Mesenchymal stem cell (in vitro differentiated cells and primary cell): Measurements from ENCODE around the gene GAS6.

Experiments
- DNase-seq: peaks from one replicate; pipeline ENCODE4 v3.0.0-alpha.2; 2013
- H2AFZ ChIP-seq: one replicate; pipeline ENCODE4 v1.6.1; 2013; ENCODE audit warnings: low read depth, mild to moderate bottlenecking, control low read depth, inconsistent platforms, low read length, moderate library complexity
- H2AK5ac ChIP-seq: 2 replicates; pipeline ENCODE4 v1.6.1; 2013; ENCODE audit warnings: low read length, moderate library complexity, mild to moderate bottlenecking, inconsistent platforms; ENCODE audit not compliant: severe bottlenecking
- H2BK120ac ChIP-seq: one replicate; pipeline ENCODE4 v1.6.1; 2013; ENCODE audit warnings: low read depth, mild to moderate bottlenecking, inconsistent platforms, low read length, moderate library complexity
- H2BK12ac ChIP-seq, 2 experiments: one replicate each; pipeline ENCODE4 v1.6.1; 2013; ENCODE audit warnings: inconsistent platforms in 2 of 2, low read length in 2 of 2, mild to moderate bottlenecking in 2 of 2, moderate library complexity in 2 of 2, control low read depth in 1 of 2
- H2BK15ac ChIP-seq: one replicate; pipeline ENCODE4 v1.6.1; 2013; ENCODE audit warnings: mild to moderate bottlenecking, low read depth, inconsistent platforms; ENCODE audit not compliant: poor library complexity, severe bottlenecking
- H2BK5ac ChIP-seq: 2 replicates; pipeline ENCODE4 v1.6.1; 2013; ENCODE audit warnings: low read depth, mild to moderate bottlenecking, low read length, control low read depth, inconsistent platforms; ENCODE audit not compliant: poor library complexity, severe bottlenecking
- H3K14ac ChIP-seq, 2 experiments: one replicate each; pipeline ENCODE4 v1.6.1; 2013; ENCODE audit warnings: inconsistent platforms in 2 of 2, low read length in 2 of 2, control low read depth in 1 of 2, mild to moderate bottlenecking in 1 of 2, moderate library complexity in 1 of 2
- H3K18ac ChIP-seq, 2 experiments: one replicate each; pipeline ENCODE4 v1.6.1; 2013; ENCODE audit warnings: inconsistent platforms in 2 of 2, low read length in 2 of 2, control low read depth in 1 of 2, low read depth in 1 of 2, mild to moderate bottlenecking in 1 of 2
- H3K23ac ChIP-seq, 2 experiments: one replicate each; pipeline ENCODE4 v1.6.1; 2013; ENCODE audit warnings: inconsistent platforms in 2 of 2, low read length in 2 of 2, mild to moderate bottlenecking in 2 of 2, moderate library complexity in 2 of 2, control low read depth in 1 of 2
- H3K27ac ChIP-seq: 2 replicates; pipeline ENCODE4 v1.5.1; 2013; ENCODE audit warnings: mild to moderate bottlenecking, moderate library complexity, low read length, control low read depth, inconsistent platforms; ENCODE audit not compliant: poor library complexity, severe bottlenecking
- H3K27me3 ChIP-seq, 2 experiments: 2 replicates each; pipeline versions ENCODE4 v1.6.1 to v1.7.0; 2013; ENCODE audit warnings: low read length in 2 of 2, mild to moderate bottlenecking in 2 of 2, moderate library complexity in 2 of 2, control low read depth in 1 of 2, inconsistent platforms in 1 of 2; ENCODE audit not compliant: control insufficient read depth in 1 of 2, insufficient read depth in 1 of 2
- H3K36me3 ChIP-seq, 2 experiments: 2 replicates each; pipeline versions ENCODE4 v1.6.1 to v1.7.0; 2013; ENCODE audit warnings: low read length in 2 of 2, control low read depth in 1 of 2, inconsistent platforms in 1 of 2, low read depth in 1 of 2, mild to moderate bottlenecking in 1 of 2; ENCODE audit not compliant: insufficient read depth in 2 of 2, control insufficient read depth in 1 of 2
- H3K4ac ChIP-seq, 2 experiments: one replicate each; pipeline ENCODE4 v1.6.1; 2013; ENCODE audit warnings: inconsistent platforms in 2 of 2, low read length in 2 of 2, mild to moderate bottlenecking in 2 of 2, moderate library complexity in 2 of 2, control low read depth in 1 of 2, low read depth in 1 of 2
- H3K4me1 ChIP-seq: 2 replicates; pipeline ENCODE4 v1.6.1; 2013; ENCODE audit warnings: low read depth, low read length, control low read depth; ENCODE audit not compliant: control insufficient read depth, insufficient read depth
- H3K4me2 ChIP-seq: 2 replicates; pipeline ENCODE4 v1.6.1; 2013; ENCODE audit warnings: low read length, mild to moderate bottlenecking, inconsistent platforms; ENCODE audit not compliant: poor library complexity, severe bottlenecking
- H3K4me3 ChIP-seq, 2 experiments: 2 replicates each; pipeline versions ENCODE4 v1.5.1 to v1.7.0; 2013; ENCODE audit warnings: low read length in 2 of 2, mild to moderate bottlenecking in 2 of 2, control low read depth in 1 of 2, low read depth in 1 of 2; ENCODE audit not compliant: insufficient read depth in 1 of 2
- H3K79me1 ChIP-seq: replicated peaks from 2 replicates; pipeline ENCODE4 v1.6.1; 2013; ENCODE audit warnings: mild to moderate bottlenecking, control low read depth, low read length, inconsistent platforms; ENCODE audit not compliant: poor library complexity, severe bottlenecking
- H3K9ac ChIP-seq: 2 replicates; pipeline ENCODE4 v1.7.0; 2013; ENCODE audit warnings: mild to moderate bottlenecking, low read length, moderate library complexity
- H3K9me3 ChIP-seq: 2 replicates; pipeline ENCODE4 v1.7.0; 2013; ENCODE audit warnings: mild to moderate bottlenecking, low read length; ENCODE audit not compliant: control insufficient read depth
- H4K8ac ChIP-seq: one replicate; pipeline ENCODE4 v1.6.1; 2013; ENCODE audit warnings: inconsistent platforms, mild to moderate bottlenecking, low read length, moderate library complexity
- H4K91ac ChIP-seq: one replicate; pipeline ENCODE4 v1.6.1; 2013; ENCODE audit warnings: mild to moderate bottlenecking, low read length, inconsistent platforms
- WGBS: methylation state at CpG from one replicate; pipeline ENCODE4 v1.1.7; 2013; ENCODE audit warnings: mixed read lengths; 5-methylcytosine and 5-hydroxymethylcytosine counted together

Gene GAS6

GRCh38 chr13:113801289-113801961 is 62.5 kb downstream of the GAS6 start:
- Histone ChIP-seq H3K27me3 (peaks cover 0 to 12% of the 10 kb centered on the region in 2 experiments), H2AFZ (no peak overlapping the region), H3K23ac (no peak overlapping the region)

GRCh38 chr13:113800576-113800926 is 63.3 kb downstream of the GAS6 start:
- H2BK120ac ChIP-seq = no peak overlapping the region
- H3K23ac ChIP-seq = no peak overlapping the region
- WGBS = 93% methylated on average over 10 of the region's 10 CpGs
- H3K4me3 ChIP-seq = no peak overlapping the region
- H2BK5ac ChIP-seq = no peak overlapping the region
- no peak overlapping the region for H3K9ac ChIP-seq
- H3K14ac ChIP-seq = no peak overlapping the region
- H2AK5ac ChIP-seq = no peak overlapping the region
- H3K4me1 ChIP-seq = peaks cover 27% of the 10 kb centered on the region
- H4K91ac ChIP-seq = no peak overlapping the region
- no peaks in the 10 kb centered on the region for H3K9me3 ChIP-seq
- H2BK12ac ChIP-seq = peak overlapping the region in 1 of 2 experiments; percentile 7
- no peak overlapping the region for H3K18ac ChIP-seq
- no peak overlapping the region for H2AFZ ChIP-seq
- no peak overlapping the region for H3K4ac ChIP-seq
- DNase-seq = no peak
- peaks cover 0 to 5% of the 10 kb centered on the region in 2 experiments for H3K36me3 ChIP-seq
- H4K8ac ChIP-seq = no peak overlapping the region
- peaks cover 0 to 8% of the 10 kb centered on the region in 2 experiments for H3K27me3 ChIP-seq
- H3K79me1 ChIP-seq = no peaks in the 10 kb centered on the region
- peak overlapping the region; percentile 64 for H2BK15ac ChIP-seq
- H3K4me2 ChIP-seq = no peak overlapping the region
- H3K27ac ChIP-seq = no peak overlapping the region

More at GRCh38 chr13:113801289-113801961, 62.5 kb downstream of the GAS6 start:
- H2AK5ac ChIP-seq = peak overlapping the region; percentile 5
- no peak overlapping the region for H3K4me2 ChIP-seq
- H2BK120ac ChIP-seq = no peak overlapping the region
- peak overlapping the region; percentile 78 for H2BK15ac ChIP-seq
- H3K27ac ChIP-seq = no peak overlapping the region
- peak overlapping the region; percentile 9 to 64 for H3K18ac ChIP-seq
- H2BK5ac ChIP-seq = no peak overlapping the region
- no peaks in the 10 kb centered on the region for H3K79me1 ChIP-seq
- H3K36me3 ChIP-seq = peaks cover 0 to under 1% of the 10 kb centered on the region in 2 experiments
- no peak overlapping the region for H3K4me3 ChIP-seq
- H2BK12ac ChIP-seq = peak overlapping the region in 1 of 2 experiments; percentile 47
- DNase-seq = no peak
- peak overlapping the region; percentile 60 for H3K9ac ChIP-seq
- H4K8ac ChIP-seq = peak overlapping the region; percentile 94
- H3K4ac ChIP-seq = peak overlapping the region in 1 of 2 experiments; percentile 82
- H3K9me3 ChIP-seq = no peaks in the 10 kb centered on the region
- no peak overlapping the region for H3K14ac ChIP-seq
- WGBS = 94% methylated on average over 33 of the region's 33 CpGs
- H4K91ac ChIP-seq = peak overlapping the region; percentile 76
- H3K4me1 ChIP-seq = peaks cover 27% of the 10 kb centered on the region

DNA sequence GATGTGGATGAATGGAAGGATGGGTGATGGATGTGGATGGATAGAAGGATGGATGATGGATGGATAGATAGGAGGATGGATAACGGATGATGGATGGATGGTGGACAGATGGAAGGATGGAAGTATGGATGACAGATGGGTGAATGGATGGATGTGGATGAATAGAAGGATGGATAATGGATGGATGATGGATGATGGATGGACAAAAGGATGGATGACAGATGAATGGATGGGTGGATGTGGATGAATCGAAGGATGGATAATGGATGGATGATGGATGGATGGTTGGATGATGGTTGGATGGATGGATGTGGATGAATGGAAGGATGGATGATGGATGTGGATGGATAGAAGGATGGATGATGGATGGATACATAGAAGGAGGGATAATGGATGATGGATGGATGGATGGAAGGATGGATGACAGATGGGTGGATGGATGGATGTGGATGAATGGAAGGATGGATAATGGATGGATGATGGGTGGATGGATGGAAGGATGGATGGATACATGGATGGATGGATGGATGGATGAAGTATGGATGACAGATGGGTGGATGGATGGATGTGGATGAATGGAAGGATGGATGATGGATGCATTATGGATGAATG is 65.6 kb downstream of the GAS6 start:
- peaks cover 18% of the 10 kb centered on the region for H3K4me1 ChIP-seq
- no peak overlapping the region for H4K8ac ChIP-seq
- WGBS = 83% methylated on average over 2 of the region's 2 CpGs
- H2BK5ac ChIP-seq = no peak overlapping the region
- H4K91ac ChIP-seq = no peak overlapping the region
- H3K79me1 ChIP-seq = no peaks in the 10 kb centered on the region
- no peak overlapping the region for H2BK120ac ChIP-seq
- no peak overlapping the region for H3K4ac ChIP-seq
- no peak overlapping the region for H3K23ac ChIP-seq
- no peak for DNase-seq
- no peak overlapping the region for H3K14ac ChIP-seq
- no peak overlapping the region for H2BK15ac ChIP-seq
- no peak overlapping the region for H3K9ac ChIP-seq
- no peaks in the 10 kb centered on the region for H3K9me3 ChIP-seq
- H3K27ac ChIP-seq = no peak overlapping the region
- no peak overlapping the region for H2AFZ ChIP-seq
- no peak overlapping the region for H2BK12ac ChIP-seq
- H3K27me3 ChIP-seq = peaks cover 9 to 20% of the 10 kb centered on the region in 2 experiments
- no peak overlapping the region for H3K4me2 ChIP-seq
- H3K36me3 ChIP-seq = peaks cover 0 to 5% of the 10 kb centered on the region in 2 experiments
- H3K18ac ChIP-seq = no peak overlapping the region
- H3K4me3 ChIP-seq = no peak overlapping the region
- H2AK5ac ChIP-seq = no peak overlapping the region

GRCh38 chr13:113796964-113797676 is 66.8 kb downstream of the GAS6 start:
- H4K8ac ChIP-seq = no peak overlapping the region
- no peak overlapping the region for H2BK12ac ChIP-seq
- H3K4me2 ChIP-seq = no peak overlapping the region
- no peak overlapping the region for H3K4me3 ChIP-seq
- H2BK15ac ChIP-seq = no peak overlapping the region
- no peak overlapping the region for H3K14ac ChIP-seq
- H3K79me1 ChIP-seq = no peaks in the 10 kb centered on the region
- H2BK120ac ChIP-seq = no peak overlapping the region
- H3K36me3 ChIP-seq = peaks cover 0 to 5% of the 10 kb centered on the region in 2 experiments
- H3K4me1 ChIP-seq = peaks cover 9% of the 10 kb centered on the region
- H3K4ac ChIP-seq = no peak overlapping the region
- no peak overlapping the region for H3K9ac ChIP-seq
- no peaks in the 10 kb centered on the region for H3K9me3 ChIP-seq
- H2AK5ac ChIP-seq = no peak overlapping the region
- no peak overlapping the region for H4K91ac ChIP-seq
- H3K27me3 ChIP-seq = peaks cover 9 to 24% of the 10 kb centered on the region in 2 experiments
- H3K27ac ChIP-seq = no peak overlapping the region
- no peak overlapping the region for H2BK5ac ChIP-seq
- H3K23ac ChIP-seq = no peak overlapping the region
- WGBS = 91% methylated on average over 30 of the region's 30 CpGs
- H3K18ac ChIP-seq = no peak overlapping the region
- no peak overlapping the region for H2AFZ ChIP-seq
- DNase-seq = no peak
